Testis (tissue), 3 donors: ENCODE data around the gene POU6F2. TPM values are rescaled to one million over a fixed set of nuclear protein-coding genes. Genes with fewer than 3 reads are reported as not detected.

Source experiments
- DNase-seq: peaks from one replicate; pipeline ENCODE4 v3.0.0-alpha.2; 2019
- H3K27ac ChIP-seq, 2 donors: fragments of 200-600 bp; sonication (generic); one replicate each; pipeline ENCODE4 v1.5.1; 2019
- H3K27me3 ChIP-seq: fragments of 200-600 bp; sonication (generic); one replicate; pipeline ENCODE4 v1.5.1; 2019
- H3K36me3 ChIP-seq: fragments of 200-600 bp; sonication (generic); one replicate; pipeline ENCODE4 v1.5.1; 2017; ENCODE audit warnings: low read depth; ENCODE audit errors: missing control alignments
- H3K4me1 ChIP-seq: fragments of 200-600 bp; sonication (generic); one replicate; pipeline ENCODE4 v1.5.1; 2019
- H3K4me3 ChIP-seq, 2 donors: fragments of 200-600 bp; sonication (generic); one replicate each; pipeline ENCODE4 v1.5.1; 2017 to 2019
- H3K9me3 ChIP-seq: fragments of 200-600 bp; sonication (generic); one replicate; pipeline ENCODE4 v1.5.1; 2017
- CTCF ChIP-seq, 3 experiments: fragments of 450-650 bp in 2 of 3; fragments of 200-600 bp in 1 of 3; sonication (generic) in 1 of 3; IDR thresholded peaks; one replicate each; pipeline ENCODE4 v1.5.1; 2016 to 2019; ENCODE audit warnings: antibody characterized with exemption in 3 of 3, mild to moderate bottlenecking in 2 of 3, moderate library complexity in 1 of 3
- POLR2A ChIP-seq: fragments of 450-650 bp; IDR thresholded peaks from one replicate; pipeline ENCODE4 v1.6.1; 2017; ENCODE audit warnings: antibody characterized with exemption, mild to moderate bottlenecking, moderate library complexity
- whole genome bisulfite sequencing, 2 donors: methylation state at CpG; one replicate each; pipeline ENCODE4 v1.1.5; 2018; 5-methylcytosine and 5-hydroxymethylcytosine counted together
- intact Hi-C: fragments of 100-400 bp; cut with DNase I; formaldehyde crosslinking; loops from one replicate; pipeline ENCODE4 v1.15.1; 2023; ENCODE audit warnings: low total_unique reads
- polyA plus RNA-seq: library from polyadenylated mRNA; stranded (reverse); fragments of 350-450 nt; fragmentation: Illumina TruSeq; extraction: RNeasy Lipid Tissue Mini Kit (QIAGEN cat#74804); gene quantifications from one replicate; pipeline ENCODE4 v1.2.3, GENCODE V29; 2014; ENCODE audit warnings: low read depth, low replicate concordance; ENCODE audit not compliant: insufficient read depth
- total RNA-seq, 2 donors: library from RNA; depleted of rRNA; stranded (reverse); fragments of >200 nt; gene quantifications; one replicate each; pipeline ENCODE4 v1.2.3, GENCODE V29; 2016

The POU6F2 gene
- total and polyA plus RNA-seq, 3 donors from 2014 or later, result 1.3 to 3.4 (median 1.7) TPM

DNA sequence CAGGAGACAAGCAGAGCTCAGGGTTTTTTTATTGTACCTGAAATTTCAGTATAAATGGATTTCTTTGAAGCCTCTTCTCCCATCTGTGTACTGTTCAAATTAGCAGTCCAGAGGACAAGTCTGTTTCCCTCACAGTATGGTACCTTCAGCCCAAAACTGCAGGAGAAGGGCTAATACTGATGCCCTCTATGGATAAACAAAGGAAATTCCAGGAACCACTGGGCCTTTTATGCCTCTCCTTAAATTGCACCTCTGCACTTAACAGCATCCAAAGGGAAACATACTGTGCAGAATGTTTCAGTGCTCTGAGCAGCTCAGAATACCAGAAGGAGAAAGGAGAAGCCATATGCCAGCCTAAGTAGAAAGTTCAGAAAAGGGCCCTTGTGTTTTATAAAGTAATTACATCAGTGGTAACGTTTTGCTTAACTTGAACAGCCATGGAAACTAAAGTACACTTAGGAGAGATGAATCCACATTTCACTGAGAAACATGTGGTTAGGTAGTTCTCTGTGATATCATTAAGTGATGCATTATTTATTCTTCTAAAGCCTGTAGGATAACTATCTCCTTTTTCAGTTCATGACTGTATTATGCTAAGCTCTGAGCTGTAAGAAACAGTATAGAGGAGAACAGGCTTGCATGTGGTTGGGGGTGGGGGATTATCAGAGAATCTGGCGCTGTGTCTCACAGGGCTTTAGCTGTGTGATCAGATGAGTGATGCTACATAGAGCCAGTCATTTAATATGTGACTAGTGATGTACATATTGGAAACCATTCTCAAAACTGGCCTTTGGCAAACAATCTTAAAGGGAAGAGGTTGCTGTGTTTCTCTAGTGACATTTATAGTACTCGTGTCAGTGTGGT lies 111.3 kb downstream of the POU6F2 start:
- intact Hi-C loops, result no loop called here
- Histone ChIP-seq H3K4me1 (no peaks in the 10 kb centered on the region), H3K9me3 (no peaks in the 10 kb centered on the region), H3K4me3 (no peak overlapping the region), H3K27ac (no peak overlapping the region), H3K36me3 (no peaks in the 10 kb centered on the region), H3K27me3 (no peaks in the 10 kb centered on the region)
- no peak for DNase-seq
- no peak for TF ChIP-seq POLR2A
- no peak for TF ChIP-seq CTCF (IDR thresholded peaks at IDR 0.05)
- WGBS, 2 donors, result 73 to 77% methylated on average over 3 of the region's 3 CpGs

DNA sequence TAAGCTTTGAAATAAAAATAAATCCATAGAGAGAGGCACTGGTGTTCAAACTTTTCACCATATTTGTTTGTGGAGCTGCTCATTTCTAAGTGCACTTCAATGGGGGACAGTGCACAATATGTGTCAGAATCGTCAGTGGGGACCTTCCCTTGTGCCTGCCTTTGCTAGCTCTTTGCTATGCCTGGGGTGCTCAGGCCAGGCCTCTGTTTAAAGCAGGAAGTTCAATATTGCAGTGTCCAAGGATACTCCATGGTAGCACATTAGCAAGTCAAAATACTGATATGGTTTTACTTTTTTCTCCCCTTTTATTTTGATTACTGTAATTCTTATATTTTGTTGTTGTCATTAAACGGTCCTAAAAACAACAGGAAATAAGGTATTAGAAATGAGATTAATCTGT lies 113.4 kb downstream of the POU6F2 start:
- TF ChIP-seq POLR2A (no peak), CTCF (IDR thresholded peaks at IDR 0.05) (no peak)
- Histone ChIP-seq H3K9me3 (no peaks in the 10 kb centered on the region), H3K4me3 (no peak overlapping the region), H3K27me3 (no peaks in the 10 kb centered on the region), H3K27ac (no peak overlapping the region), H3K4me1 (no peaks in the 10 kb centered on the region), H3K36me3 (no peaks in the 10 kb centered on the region)
- 61 to 74% methylated on average over 2 of the region's 2 CpGs for WGBS, 2 donors
- DNase-seq, result no peak
- intact Hi-C loops, result no loop called here

DNA sequence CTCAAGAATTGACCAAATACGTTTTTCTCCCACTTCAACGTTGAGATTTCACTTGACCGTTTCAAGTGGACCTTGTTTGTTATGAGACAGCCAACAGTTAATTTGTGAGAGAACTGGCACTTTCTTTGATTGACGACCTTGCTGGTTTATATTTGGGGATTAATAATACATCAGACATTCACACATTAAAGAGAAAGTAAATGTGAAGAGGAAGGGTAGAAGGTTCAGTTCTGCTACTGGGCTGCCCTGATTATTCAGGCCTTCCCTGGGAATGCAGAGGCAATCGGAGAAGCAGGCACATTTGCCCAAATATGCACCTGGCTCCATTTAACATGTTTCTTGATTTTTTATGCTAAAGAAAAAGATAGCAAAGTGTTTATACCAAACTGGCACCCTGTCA lies 114.1 kb downstream of the POU6F2 start:
- Histone ChIP-seq H3K36me3 (no peaks in the 10 kb centered on the region), H3K9me3 (no peaks in the 10 kb centered on the region), H3K4me3 (no peak overlapping the region), H3K27ac (no peak overlapping the region), H3K4me1 (no peaks in the 10 kb centered on the region), H3K27me3 (no peaks in the 10 kb centered on the region)
- WGBS, 2 donors, result 80 to 83% methylated on average over 5 of the region's 5 CpGs
- intact Hi-C loops, result no loop called here
- TF ChIP-seq CTCF (IDR thresholded peaks at IDR 0.05) (no peak), POLR2A (no peak)
- no peak for DNase-seq

GRCh38 chr7:39094731-39095130 lies 117.0 kb downstream of the POU6F2 start:
- Histone ChIP-seq H3K27me3 (no peaks in the 10 kb centered on the region), H3K9me3 (no peaks in the 10 kb centered on the region), H3K36me3 (no peaks in the 10 kb centered on the region), H3K4me1 (no peaks in the 10 kb centered on the region), H3K27ac (no peak overlapping the region), H3K4me3 (no peak overlapping the region)
- DNase-seq, result no peak
- 83 to 92% methylated on average over 2 of the region's 2 CpGs for WGBS, 2 donors
- TF ChIP-seq CTCF (IDR thresholded peaks at IDR 0.05) (no peak), POLR2A (no peak)
- intact Hi-C loops, result no loop called here
